HG03066 (cell line): Measurements from ENCODE around the gene ANKFY1.

Source experiments
- ATAC-seq: cut with Tn5 transposase; IDR thresholded peaks from one replicate; pipeline ENCODE4 v1.9.1; 2021; ENCODE audit warnings: low read depth; ENCODE audit not compliant: unreplicated experiment

The ANKFY1 gene

DNA sequence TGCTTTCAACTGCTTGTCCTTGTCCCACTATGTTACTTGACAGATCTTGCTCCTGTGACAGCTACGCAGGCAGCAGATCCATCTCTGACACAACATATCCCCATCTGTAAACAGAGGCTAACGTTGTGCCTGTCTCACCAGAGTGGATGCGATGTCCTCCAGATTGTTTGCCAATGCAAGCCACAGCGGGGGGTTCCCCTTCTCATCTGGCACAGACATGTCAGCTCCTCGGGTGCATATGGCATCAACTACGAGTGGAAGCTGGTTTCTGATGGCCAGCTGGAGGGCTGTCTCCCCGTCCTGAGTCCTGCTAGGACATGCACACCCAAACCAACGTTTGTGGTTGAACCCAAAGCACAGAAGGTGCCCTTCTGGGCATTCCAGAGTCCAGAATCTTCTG, 81.7 kb downstream of the ANKFY1 start:
- ATAC-seq: no peak

DNA sequence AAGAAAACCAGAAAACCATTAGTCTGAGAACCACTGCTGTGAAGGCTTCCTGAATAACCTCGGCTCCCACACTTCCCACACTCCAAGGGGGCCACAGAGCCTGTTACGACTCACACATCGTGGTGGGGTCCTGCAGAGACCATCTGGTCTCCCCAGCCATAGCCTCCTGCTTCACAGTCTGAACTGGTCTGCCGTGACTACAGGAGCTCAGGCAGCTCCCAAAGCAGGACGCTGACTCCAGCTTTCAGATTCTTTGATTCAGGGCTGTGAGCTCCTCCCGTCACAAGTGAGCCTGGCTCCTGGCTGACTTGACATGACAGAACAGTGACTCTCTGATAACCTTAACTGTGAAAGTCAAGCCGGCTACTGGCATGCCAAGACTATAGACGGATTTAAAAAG, 83.0 kb downstream of the ANKFY1 start:
- no peak for ATAC-seq

GRCh38 chr17:4179071-4179470, 84.7 kb downstream of the ANKFY1 start:
- no peak for ATAC-seq

- no peak for ATAC-seq
Observed at GRCh38 chr17:4178651-4179050, 85.1 kb downstream of the ANKFY1 start.

DNA sequence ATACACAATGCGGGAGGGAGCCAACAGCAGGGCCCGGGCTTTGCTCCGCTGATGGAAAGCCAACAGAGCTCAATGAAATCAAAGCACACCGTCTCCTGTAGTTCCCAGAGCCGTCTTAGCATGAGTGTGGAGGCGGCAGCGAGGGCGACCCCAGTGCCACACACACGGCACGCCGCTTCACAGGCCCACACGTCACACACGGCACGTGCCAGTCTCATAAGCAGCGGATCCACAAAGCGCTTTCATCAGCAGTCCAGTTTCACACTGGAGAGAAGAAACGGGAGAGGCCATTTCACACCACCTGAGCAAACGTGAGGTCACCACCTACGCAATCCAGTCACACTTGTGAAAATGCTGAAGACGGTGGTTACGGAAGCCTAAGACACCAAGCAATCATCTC, 86.0 kb downstream of the ANKFY1 start:
- no peak for ATAC-seq

DNA sequence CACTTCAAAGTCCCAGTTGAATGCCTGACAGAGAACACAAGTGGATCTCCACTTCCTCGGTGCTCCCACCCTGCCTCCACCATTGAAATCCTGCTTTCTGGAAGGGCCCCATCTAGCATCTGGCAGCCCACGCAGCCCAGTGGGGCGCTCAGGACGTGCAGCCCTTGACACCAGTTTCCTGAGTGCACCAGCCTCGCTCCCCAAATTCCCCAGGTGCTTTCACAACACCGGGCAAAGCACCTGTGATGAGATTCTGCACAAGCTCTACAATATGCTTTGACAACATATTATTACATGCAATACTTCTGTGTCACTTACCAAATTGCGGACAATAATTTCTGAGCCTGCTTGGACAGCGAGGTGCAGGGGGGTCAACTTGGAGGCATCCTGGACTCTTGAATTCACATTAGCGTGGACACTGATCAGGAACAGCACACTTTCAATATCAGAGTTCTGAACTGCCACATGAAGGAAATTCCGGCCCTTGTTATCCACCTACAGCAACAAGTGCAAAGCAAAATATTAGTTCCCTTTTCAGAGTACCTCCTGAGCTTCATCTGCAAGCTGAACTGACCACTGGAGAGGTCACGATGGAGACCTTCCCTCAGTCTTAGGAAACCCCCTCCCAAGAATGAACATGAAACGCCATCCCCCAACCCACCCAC, 86.8 kb downstream of the ANKFY1 start:
- no peak for ATAC-seq

- ATAC-seq: no peak
Observed at GRCh38 chr17:4175921-4176807, 87.6 kb downstream of the ANKFY1 start.

- ATAC-seq: no peak
Observed at GRCh38 chr17:4174556-4174955, 89.2 kb downstream of the ANKFY1 start.

DNA sequence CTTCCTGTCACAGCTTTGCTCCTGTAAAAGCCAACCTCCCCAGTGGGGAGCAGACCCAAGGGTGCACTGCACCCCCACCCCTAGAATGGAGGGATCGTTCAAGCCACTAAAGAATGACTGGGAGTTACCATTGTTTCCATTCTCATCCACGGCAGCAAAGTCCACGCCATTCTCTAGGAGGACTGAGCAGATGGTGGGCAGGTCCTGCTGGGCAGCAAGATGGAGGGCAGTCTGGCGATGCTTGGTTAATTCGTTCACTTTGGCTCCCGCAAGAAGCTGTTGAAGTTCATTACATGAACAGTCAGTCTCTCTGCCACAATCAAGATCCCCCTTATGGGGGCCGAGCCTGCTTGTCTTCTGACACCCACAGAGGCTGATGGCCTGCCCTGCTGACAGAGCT, 90.0 kb downstream of the ANKFY1 start:
- ATAC-seq: no peak

DNA sequence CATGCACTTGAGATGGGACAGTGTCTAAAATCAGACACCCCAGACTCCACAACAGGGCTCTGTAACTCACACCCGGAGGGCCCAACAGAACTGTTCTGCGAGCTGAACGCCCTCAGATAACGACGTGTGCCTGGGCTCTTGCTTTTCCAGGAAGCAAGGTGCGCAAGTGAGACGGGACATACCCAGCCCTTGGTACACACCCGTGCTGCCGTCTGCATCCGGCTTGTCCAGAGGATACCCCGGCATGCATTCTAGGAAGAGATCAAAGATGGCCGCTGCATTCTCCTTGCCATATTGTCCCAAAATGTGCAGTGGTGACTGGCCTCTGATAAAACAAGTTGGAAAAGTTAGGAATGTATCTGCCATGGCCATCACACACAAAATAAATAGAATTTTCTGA, 91.4 kb downstream of the ANKFY1 start:
- ATAC-seq: no peak

DNA sequence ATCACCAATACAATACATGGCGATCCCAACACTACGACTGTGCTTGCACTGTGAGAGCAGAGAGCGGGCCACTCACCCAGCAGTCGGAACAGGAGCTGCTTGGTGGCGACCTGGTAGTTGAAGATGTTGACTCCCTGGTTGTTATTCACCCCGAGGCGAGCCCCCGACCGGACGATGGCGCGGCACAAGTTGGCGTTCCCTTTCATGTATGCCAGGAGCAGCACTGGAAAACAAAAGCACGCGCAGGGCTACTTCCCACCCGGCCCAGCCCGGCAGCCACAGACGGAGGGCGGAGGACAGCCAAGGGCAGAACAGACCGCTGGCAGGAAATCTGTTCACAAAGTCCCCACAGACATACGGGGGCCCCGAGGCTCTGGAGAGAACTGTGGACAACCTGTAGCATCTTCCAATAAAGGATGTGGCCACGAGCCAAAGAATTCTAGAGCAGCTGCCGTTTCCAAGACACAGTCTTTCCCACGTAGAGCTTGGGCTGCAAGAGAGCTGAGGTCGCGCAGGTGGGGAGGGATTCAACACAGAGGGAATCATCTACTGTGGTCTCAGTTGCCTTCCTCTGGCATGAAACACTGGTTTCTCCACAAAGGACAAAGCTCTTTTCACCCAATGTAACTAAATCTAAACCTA, 93.0 kb downstream of the ANKFY1 start:
- ATAC-seq: no peak

GRCh38 chr17:4167786-4168185, 96.0 kb downstream of the ANKFY1 start:
- no peak for ATAC-seq

DNA sequence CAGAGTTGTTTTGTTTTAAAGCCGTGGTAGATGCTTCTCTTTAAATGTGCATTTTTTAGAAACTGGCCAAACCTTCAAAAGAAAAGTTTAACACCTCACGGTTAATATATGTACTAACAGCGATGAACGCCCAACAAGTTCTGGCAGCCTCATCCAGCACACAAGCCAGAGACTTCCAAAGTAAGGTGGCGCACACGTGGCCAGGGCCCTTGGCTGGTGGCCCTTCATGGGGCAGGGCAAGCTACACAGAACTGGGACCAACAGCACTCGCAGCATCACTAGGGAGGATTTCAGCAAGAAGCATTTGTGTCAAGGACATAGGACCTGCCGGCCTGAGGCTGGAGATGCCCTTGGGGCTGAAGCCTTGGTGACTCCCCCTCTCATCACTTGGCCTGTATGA, 97.4 kb downstream of the ANKFY1 start:
- no peak for ATAC-seq

GRCh38 chr17:4165301-4166010, 98.3 kb downstream of the ANKFY1 start:
- no peak for ATAC-seq

DNA sequence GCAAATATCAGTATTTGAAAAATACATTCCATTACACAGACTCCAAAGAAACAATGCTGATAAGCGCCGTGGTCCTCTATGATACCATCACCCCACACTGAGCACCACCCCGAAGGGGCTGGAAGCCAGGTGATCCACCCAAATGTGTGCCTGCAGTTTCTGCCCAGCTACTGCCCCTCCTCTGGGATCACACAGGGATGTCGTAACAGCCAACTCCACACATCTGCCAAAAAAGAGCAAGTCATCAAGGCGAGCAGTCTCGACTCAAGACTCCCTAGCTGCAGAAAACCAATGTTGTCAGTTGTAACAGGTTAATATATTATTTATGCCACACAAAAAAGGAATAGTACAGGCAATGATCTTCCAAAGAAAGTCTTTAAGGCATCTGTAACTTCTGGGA, 99.8 kb downstream of the ANKFY1 start:
- no peak for ATAC-seq

DNA sequence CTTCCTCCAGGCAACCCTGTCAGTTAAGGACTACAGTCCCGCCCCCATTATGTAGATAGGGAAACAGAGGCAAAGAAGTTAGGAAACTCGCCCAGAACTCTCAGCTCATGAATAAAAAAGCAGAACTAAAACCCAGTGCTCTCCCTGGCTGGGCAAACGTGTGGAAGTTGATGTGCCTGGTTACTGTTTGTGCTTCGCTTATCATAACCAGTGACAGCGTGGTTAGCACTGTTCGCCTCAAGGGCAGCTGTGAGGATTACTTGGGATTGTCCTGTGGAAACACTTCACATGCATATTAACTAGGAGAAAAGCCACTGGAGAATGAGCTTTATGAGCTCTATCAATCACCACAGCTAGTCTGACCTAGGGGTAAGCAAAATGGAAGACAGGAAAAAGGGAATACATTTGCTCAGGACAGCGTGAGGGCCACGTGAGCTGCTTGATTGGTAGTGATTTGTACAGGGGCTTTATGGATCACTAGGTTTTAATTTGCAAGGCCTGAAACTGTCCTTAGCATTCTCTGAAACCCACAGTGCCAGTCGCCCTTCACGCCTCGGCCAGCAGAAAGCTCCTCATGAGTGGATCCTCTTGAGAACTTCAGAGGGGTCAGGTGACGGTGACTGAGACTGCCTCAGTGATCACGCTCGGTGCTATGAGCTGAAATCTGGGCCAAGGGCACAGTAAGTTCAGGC, 100.9 kb downstream of the ANKFY1 start:
- ATAC-seq: no peak

DNA sequence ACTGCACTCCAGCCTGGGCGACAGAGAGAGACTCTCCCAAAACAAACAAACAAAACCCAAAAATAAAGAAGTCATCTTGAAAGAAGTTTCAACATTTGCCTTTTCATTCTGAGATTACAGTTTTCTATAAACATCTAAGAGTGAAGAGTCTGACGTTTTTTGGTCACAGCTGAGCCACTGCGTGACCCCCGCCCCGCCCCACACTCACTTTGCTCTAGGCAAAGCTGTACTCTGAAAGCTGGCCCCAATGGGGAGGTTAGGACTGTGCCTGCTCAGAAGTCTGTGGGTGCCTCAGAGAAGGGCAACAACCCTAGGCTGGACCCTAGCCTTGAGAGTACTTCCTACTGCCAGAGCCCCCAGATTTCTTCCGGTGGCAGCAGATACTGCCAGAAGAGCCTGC, 101.5 kb downstream of the ANKFY1 start:
- no peak for ATAC-seq

DNA sequence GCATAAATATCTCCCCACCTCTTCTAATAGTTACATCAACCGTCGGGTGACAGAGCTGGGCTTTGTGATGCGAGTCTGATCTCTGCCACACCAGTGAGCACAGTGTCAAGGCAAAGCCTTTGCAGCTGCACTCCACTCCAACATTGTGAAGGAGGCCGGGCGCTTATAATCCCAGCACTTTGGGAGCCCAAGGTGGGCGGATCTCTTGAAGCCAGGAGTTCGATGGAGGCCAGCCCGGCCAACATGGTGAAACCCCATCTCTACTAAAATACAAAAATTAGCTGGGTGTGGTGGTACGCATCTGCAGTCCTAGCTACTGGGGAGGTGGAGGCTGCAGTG, 101.8 kb downstream of the ANKFY1 start:
- no peak for ATAC-seq

- no peak for ATAC-seq
Observed at GRCh38 chr17:4161192-4161966, 102.4 kb downstream of the ANKFY1 start.
